Measurements from ENCODE around the gene HPCAL4.
A peak's percentile ranks its signal among the peaks of the same experiment; 100 is the strongest.

The HPCAL4 gene

GRCh38 chr1:39678889-39679288 is 12.3 kb downstream of the HPCAL4 start:
- DNase-seq (ENCODE audit: insufficient read length, low spot score): no peak
- no peak for TF ChIP-seq POLR2A (IDR thresholded peaks at IDR 0.05; ENCODE audit: low read depth, low read length)
- FAIRE-seq: no peak

GRCh38 chr1:39677645-39678044 is 13.6 kb downstream of the HPCAL4 start:
- no peak for TF ChIP-seq POLR2A (IDR thresholded peaks at IDR 0.05; ENCODE audit: low read depth, low read length)
- DNase-seq (ENCODE audit: insufficient read length, low spot score): no peak
- FAIRE-seq: no peak

GRCh38 chr1:39676948-39677548 is 14.2 kb downstream of the HPCAL4 start:
- FAIRE-seq: no peak

GRCh38 chr1:39675220-39675619 is 16.0 kb downstream of the HPCAL4 start:
- FAIRE-seq (no peak), DNase-seq (ENCODE audit: insufficient read length, low spot score) (no peak)
- TF ChIP-seq POLR2A (IDR thresholded peaks at IDR 0.05; ENCODE audit: low read depth, low read length): no peak

More at GRCh38 chr1:39676948-39677548, 14.2 kb downstream of the HPCAL4 start:
- DNase-seq (ENCODE audit: insufficient read length, low spot score): peak; percentile 74
- no peak for TF ChIP-seq POLR2A (IDR thresholded peaks at IDR 0.05; ENCODE audit: low read depth, low read length)

- DNase-seq (ENCODE audit: insufficient read length, low spot score) (no peak), FAIRE-seq (no peak)
- no peak for TF ChIP-seq POLR2A (IDR thresholded peaks at IDR 0.05; ENCODE audit: low read depth, low read length)
Measured at GRCh38 chr1:39673215-39673614, 18.0 kb downstream of the HPCAL4 start.

- no peak for TF ChIP-seq POLR2A (IDR thresholded peaks at IDR 0.05; ENCODE audit: low read depth, low read length)
- FAIRE-seq (no peak), DNase-seq (ENCODE audit: insufficient read length, low spot score) (no peak)
Measured at GRCh38 chr1:39672551-39672947, 18.7 kb downstream of the HPCAL4 start.

GRCh38 chr1:39671793-39672550 is 19.3 kb downstream of the HPCAL4 start, which contains the start of gene NT5C1A:
TSS of gene NT5C1A (minus strand) at chr1:39672107. CDS start at chr1:39672038, 69 bp downstream.
- no peak for DNase-seq (ENCODE audit: insufficient read length, low spot score)

GRCh38 chr1:39671433-39671792 is 19.8 kb downstream of the HPCAL4 start:
- FAIRE-seq (no peak), DNase-seq (ENCODE audit: insufficient read length, low spot score) (no peak)
- TF ChIP-seq POLR2A (IDR thresholded peaks at IDR 0.05; ENCODE audit: low read depth, low read length): no peak

More at GRCh38 chr1:39671793-39672550, 19.3 kb downstream of the HPCAL4 start, which contains the start of gene NT5C1A:
- no peak for FAIRE-seq
- TF ChIP-seq POLR2A (IDR thresholded peaks at IDR 0.05; ENCODE audit: low read depth, low read length): no peak

GRCh38 chr1:39670689-39671088 is 20.5 kb downstream of the HPCAL4 start:
- FAIRE-seq: no peak
- no peak for DNase-seq (ENCODE audit: insufficient read length, low spot score)
- no peak for TF ChIP-seq POLR2A (IDR thresholded peaks at IDR 0.05; ENCODE audit: low read depth, low read length)

- DNase-seq (ENCODE audit: insufficient read length, low spot score) (no peak), FAIRE-seq (no peak)
- no peak for TF ChIP-seq POLR2A (IDR thresholded peaks at IDR 0.05; ENCODE audit: low read depth, low read length)
Measured at GRCh38 chr1:39668894-39669293, 22.3 kb downstream of the HPCAL4 start.

- DNase-seq (ENCODE audit: insufficient read length, low spot score) (no peak), FAIRE-seq (no peak)
- TF ChIP-seq POLR2A (IDR thresholded peaks at IDR 0.05; ENCODE audit: low read depth, low read length): no peak
Measured at GRCh38 chr1:39668111-39668510, 23.1 kb downstream of the HPCAL4 start.

- TF ChIP-seq POLR2A (IDR thresholded peaks at IDR 0.05; ENCODE audit: low read depth, low read length): no peak
- no peak for DNase-seq (ENCODE audit: insufficient read length, low spot score)
- FAIRE-seq: no peak
Measured at GRCh38 chr1:39666772-39667171, 24.5 kb downstream of the HPCAL4 start.

GRCh38 chr1:39663559-39663958 is 27.7 kb downstream of the HPCAL4 start:
- DNase-seq (ENCODE audit: insufficient read length, low spot score) (no peak), FAIRE-seq (no peak)
- no peak for TF ChIP-seq POLR2A (IDR thresholded peaks at IDR 0.05; ENCODE audit: low read depth, low read length)

- no peak for FAIRE-seq
- TF ChIP-seq POLR2A (IDR thresholded peaks at IDR 0.05; ENCODE audit: low read depth, low read length): no peak
- no peak for DNase-seq (ENCODE audit: insufficient read length, low spot score)
Measured at GRCh38 chr1:39662861-39663260, 28.4 kb downstream of the HPCAL4 start.

GRCh38 chr1:39659538-39659937 is 31.7 kb downstream of the HPCAL4 start:
- no peak for TF ChIP-seq POLR2A (IDR thresholded peaks at IDR 0.05; ENCODE audit: low read depth, low read length)
- DNase-seq (ENCODE audit: insufficient read length, low spot score) (no peak), FAIRE-seq (no peak)

Measured in H54 (cell line).